Psoas muscle (tissue), 8 donors: ENCODE measurements around the gene GNGT2. TPM values are rescaled to one million over a fixed set of nuclear protein-coding genes. Genes with fewer than 3 reads are reported as not detected.

Experiments used
- ATAC-seq, 4 donors: fragments of 200-7000 bp; cut with Tn5 transposase; one replicate each; pipeline ENCODE4 v1.9.1; 2020; ENCODE audit warnings: moderate library complexity in 3 of 4, mild to moderate bottlenecking in 2 of 4
- DNase-seq, 2 donors: peaks; one replicate each; pipeline ENCODE4 v3.0.0-alpha.2; 2020
- H3K27ac ChIP-seq: fragments of 200-600 bp; one replicate; pipeline ENCODE4 v1.8.0; 2022
- H3K27me3 ChIP-seq, 3 donors: fragments of 200-600 bp in 1 of 3; one replicate each; pipeline versions ENCODE4 v1.6.1 to v1.8.0; 2013 to 2022; ENCODE audit warnings: low read length in 2 of 3, mild to moderate bottlenecking in 2 of 3, moderate library complexity in 1 of 3; ENCODE audit not compliant: insufficient read depth in 3 of 3
- H3K36me3 ChIP-seq, 2 donors: fragments of 200-600 bp in 1 of 2; one replicate each; pipeline versions ENCODE4 v1.6.1 to v1.8.0; 2013 to 2022; ENCODE audit warnings: low read depth in 1 of 2, mild to moderate bottlenecking in 1 of 2, moderate library complexity in 1 of 2; ENCODE audit not compliant: insufficient read depth in 1 of 2
- H3K4me1 ChIP-seq: fragments of 200-600 bp; one replicate; pipeline ENCODE4 v1.8.0; 2022
- H3K4me3 ChIP-seq: fragments of 200-600 bp; one replicate; pipeline ENCODE4 v1.8.0; 2022; ENCODE audit warnings: mild to moderate bottlenecking
- H3K9me3 ChIP-seq: fragments of 200-600 bp; one replicate; pipeline ENCODE4 v1.8.0; 2022
- WGBS, 3 donors: extraction: QIAGEN DNeasy Blood & Tissue Kit; methylation state at CpG; one replicate each; pipeline versions ENCODE4 v1.1.6 to v1.1.7; 2013; 5-methylcytosine and 5-hydroxymethylcytosine counted together
- intact Hi-C, 2 donors: fragments of 100-400 bp; cut with DNase I; formaldehyde crosslinking; loops; one replicate each; pipeline versions ENCODE4 v1.11.0 to v1.14.2; 2022
- polyA plus RNA-seq, 3 donors: library from polyadenylated mRNA; stranded (reverse); fragments of 200-250 nt; gene quantifications; one replicate each; pipeline ENCODE4 v1.2.3, GENCODE V29; 2013
- total RNA-seq, 4 donors: library from RNA; stranded (reverse); fragmentation: NEBNext Ultra II Directional in 2 of 4; extraction: Animal tissue kit (Norgen Biotek cat#: 25700) in 2 of 4; gene quantifications; one replicate each; pipeline versions ENCODE4 v1.2.1 to v1.2.4, GENCODE V29; 2021 to 2023
- TF ChIP-seq, protein P1 (sequence below): fragments of 200-600 bp; IDR thresholded peaks from one replicate; pipeline ENCODE4 v1.8.0; 2022; ENCODE audit warnings: antibody characterized with exemption
- donor health status: healthy with polysubstance abuse.
- donor health status: DM: no; HTN: no; CAD: no; lungs with moderate emphysema.
- donor health status: Bipolar disorder and iron deficiency.
- donor health status: healthy.
- donor health status: DM: yes; HTN: yes; CAD: no.
- donor health status: DM: no; HTN: no; CAD: no.
- donor health status: DM: no; HTN: no; CAD: no.
- donor health status: DM: yes; HTN: yes; CAD: no.

Gene GNGT2
- total and polyA plus RNA-seq, 7 donors: 0.32 to 2.0 (median 0.57) TPM

DNA sequence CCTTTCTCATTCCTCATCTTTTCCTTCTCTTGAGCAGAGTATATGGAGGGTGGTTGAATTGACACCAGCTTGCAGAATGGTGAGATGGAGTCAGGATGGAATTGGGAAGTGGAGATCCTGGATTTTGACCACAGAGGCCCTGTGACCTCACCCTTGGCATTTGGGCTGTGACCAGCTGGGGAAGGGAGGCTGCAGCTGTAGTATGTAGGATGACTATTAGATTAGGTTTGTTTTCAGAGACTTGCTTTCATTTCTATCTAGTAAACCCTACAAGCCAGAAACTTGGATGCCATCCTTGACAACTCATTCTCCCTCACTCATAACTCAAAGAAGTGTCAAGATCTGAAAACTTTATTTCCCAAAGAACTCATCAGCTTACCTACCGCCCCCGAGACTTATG lies 5.9 kb downstream of the GNGT2 start:
- Histone ChIP-seq H3K4me3 (no peak overlapping the region), H3K4me1 (no peaks in the 10 kb centered on the region), H3K27ac (no peak overlapping the region), H3K36me3 (no peaks in the 10 kb centered on the region), H3K9me3 (no peaks in the 10 kb centered on the region), H3K27me3 (peaks cover 0 to 10% (median 8%) of the 10 kb centered on the region in 3 donors)
- intact Hi-C loops: no loop called here
- ATAC-seq: no peak
- no peak for DNase-seq
- 93 to 99% (median 97%) methylated on average over 2 of the region's 2 CpGs for WGBS, 3 donors
- TF ChIP-seq, protein P1, sequence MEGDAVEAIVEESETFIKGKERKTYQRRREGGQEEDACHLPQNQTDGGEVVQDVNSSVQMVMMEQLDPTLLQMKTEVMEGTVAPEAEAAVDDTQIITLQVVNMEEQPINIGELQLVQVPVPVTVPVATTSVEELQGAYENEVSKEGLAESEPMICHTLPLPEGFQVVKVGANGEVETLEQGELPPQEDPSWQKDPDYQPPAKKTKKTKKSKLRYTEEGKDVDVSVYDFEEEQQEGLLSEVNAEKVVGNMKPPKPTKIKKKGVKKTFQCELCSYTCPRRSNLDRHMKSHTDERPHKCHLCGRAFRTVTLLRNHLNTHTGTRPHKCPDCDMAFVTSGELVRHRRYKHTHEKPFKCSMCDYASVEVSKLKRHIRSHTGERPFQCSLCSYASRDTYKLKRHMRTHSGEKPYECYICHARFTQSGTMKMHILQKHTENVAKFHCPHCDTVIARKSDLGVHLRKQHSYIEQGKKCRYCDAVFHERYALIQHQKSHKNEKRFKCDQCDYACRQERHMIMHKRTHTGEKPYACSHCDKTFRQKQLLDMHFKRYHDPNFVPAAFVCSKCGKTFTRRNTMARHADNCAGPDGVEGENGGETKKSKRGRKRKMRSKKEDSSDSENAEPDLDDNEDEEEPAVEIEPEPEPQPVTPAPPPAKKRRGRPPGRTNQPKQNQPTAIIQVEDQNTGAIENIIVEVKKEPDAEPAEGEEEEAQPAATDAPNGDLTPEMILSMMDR: no peak

DNA sequence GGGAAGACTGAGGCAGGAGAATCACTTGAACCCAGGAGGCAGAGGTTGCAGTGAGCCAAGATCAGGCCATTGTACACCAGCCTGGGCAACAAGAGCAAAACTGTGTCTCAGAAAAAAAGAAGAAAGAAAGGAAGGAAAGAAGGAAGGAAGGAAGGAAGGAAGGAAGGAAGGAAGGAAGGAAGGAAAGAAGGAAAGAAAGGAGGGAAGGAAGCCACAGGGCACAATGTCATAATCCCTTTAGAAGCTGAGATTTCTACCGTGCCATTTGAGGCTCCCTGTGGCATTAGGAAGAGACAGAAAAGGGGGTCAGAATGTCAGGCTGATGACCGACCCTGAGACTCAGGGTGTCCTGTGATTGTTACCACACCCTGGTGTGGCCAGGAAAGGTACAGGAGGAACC lies 6.6 kb downstream of the GNGT2 start:
- no peak for DNase-seq
- Histone ChIP-seq H3K4me3 (no peak overlapping the region), H3K36me3 (no peaks in the 10 kb centered on the region), H3K4me1 (no peaks in the 10 kb centered on the region), H3K27ac (no peak overlapping the region), H3K9me3 (no peaks in the 10 kb centered on the region), H3K27me3 (peaks cover 0 to 3% (median 3%) of the 10 kb centered on the region in 3 donors)
- intact Hi-C loops: no loop called here
- 65 to 68% (median 68%) methylated on average over 2 of the region's 2 CpGs for WGBS, 3 donors
- TF ChIP-seq, protein P1: no peak
- no peak for ATAC-seq

DNA sequence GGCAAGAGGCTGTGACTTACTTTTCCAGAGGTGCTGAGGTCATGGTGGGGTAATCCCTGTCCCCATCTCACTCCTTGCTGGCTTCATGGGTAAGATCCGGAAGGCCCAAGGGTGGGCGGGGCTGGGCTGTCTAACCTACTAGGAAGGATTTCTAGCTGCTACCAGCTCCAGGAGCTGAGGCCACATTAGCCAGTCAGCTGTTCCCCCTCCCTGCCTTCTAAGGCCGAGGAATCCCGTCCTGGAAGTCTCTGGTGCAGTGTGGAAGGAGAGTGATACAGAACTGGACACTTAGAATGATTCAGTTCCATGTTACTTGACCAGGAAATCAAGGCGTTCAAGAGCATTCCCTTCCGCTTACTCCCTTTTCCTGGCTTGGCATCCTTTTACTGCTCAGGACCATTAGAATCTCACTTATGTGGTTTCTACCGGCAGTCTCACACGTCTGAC lies 8.9 kb downstream of the GNGT2 start:
- intact Hi-C loops: no loop called here
- TF ChIP-seq, protein P1: no peak
- H3K27ac ChIP-seq: no peak overlapping the region
- no peaks in the 10 kb centered on the region for H3K9me3 ChIP-seq
- 70 to 76% (median 76%) methylated on average over 8 of the region's 8 CpGs for WGBS, 3 donors
- H3K36me3 ChIP-seq: no peaks in the 10 kb centered on the region
- no peaks in the 10 kb centered on the region for H3K4me1 ChIP-seq
- no peak for DNase-seq
- peaks cover 0 to 1% (median 0%) of the 10 kb centered on the region in 3 donors for H3K27me3 ChIP-seq
- H3K4me3 ChIP-seq: no peak overlapping the region
- no peak for ATAC-seq

DNA sequence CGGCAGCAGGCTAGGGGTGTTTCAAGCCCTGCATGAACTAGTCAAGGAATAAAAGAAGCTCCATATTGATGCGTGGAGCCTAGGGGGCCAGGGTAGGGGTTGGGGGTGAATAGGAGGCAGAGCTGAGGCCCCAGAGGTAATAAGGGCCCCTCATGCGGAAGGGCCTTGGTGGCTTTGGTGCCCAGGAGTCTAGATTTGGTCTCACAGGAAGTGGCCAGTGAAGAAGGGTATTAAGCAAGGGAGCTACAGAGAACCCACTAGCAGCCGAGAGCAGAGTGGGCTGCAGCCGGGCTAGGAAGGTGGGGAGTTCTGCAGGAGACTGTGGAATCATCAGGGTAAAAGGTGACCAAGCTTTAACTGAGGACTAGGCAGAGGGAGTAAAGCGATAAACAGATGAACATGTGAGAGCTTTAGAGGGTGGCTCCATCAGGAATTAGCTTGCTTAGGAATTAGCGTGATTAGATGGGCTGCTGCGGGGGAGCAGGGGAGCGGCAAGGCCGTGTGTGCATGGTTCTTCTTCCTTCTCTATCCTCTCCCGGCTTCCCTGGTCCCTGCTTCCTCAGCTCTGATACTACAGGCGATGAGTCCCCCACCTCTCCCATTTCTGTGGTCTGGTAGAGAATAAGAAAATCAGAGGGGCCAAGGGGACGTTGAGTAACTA lies 9.8 kb downstream of the GNGT2 start:
- Histone ChIP-seq H3K4me3 (no peak overlapping the region), H3K4me1 (no peaks in the 10 kb centered on the region), H3K9me3 (no peaks in the 10 kb centered on the region), H3K36me3 (no peaks in the 10 kb centered on the region), H3K27me3 (no peaks in the 10 kb centered on the region), H3K27ac (no peak overlapping the region)
- intact Hi-C loops: no loop called here
- DNase-seq: no peak
- WGBS, 3 donors: 86 to 91% (median 87%) methylated on average over 13 of the region's 13 CpGs
- TF ChIP-seq, protein P1: no peak
- no peak for ATAC-seq

DNA sequence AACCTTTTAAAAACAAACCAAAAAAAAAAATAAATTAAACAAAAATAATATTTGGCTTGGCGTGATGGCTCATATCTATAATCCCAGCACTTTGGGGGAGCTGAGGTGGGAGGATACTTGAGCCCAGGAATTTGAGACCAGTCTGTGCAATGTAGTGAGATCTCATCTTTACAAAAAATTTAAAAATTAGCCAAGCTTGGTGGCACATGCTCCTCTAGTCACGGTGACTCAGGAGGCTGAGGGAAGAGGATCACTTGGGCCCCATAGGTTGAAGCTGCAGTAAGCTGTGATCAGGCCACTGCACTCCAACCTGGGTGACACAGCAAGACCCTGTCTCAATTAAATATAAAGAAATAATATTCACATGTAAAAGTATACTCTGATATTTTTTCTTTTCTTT lies 12.2 kb downstream of the GNGT2 start:
- 65 to 72% (median 69%) methylated on average over 2 of the region's 2 CpGs for WGBS, 3 donors
- H3K27ac ChIP-seq: no peak overlapping the region
- H3K9me3 ChIP-seq: no peaks in the 10 kb centered on the region
- ATAC-seq (no peak), DNase-seq (no peak)
- H3K4me3 ChIP-seq: no peak overlapping the region
- TF ChIP-seq, protein P1: no peak
- intact Hi-C loops: no loop called here
- no peaks in the 10 kb centered on the region for H3K4me1 ChIP-seq
- H3K27me3 ChIP-seq: no peaks in the 10 kb centered on the region
- H3K36me3 ChIP-seq: no peaks in the 10 kb centered on the region
